ENCODE measurements around the gene GHRHR. TPM values are rescaled to one million over a fixed set of nuclear protein-coding genes. Genes with fewer than 3 reads are reported as not detected.

Gene GHRHR
- polyA plus RNA-seq, 1 donor from 2014 or later, result not detected

- H3K9ac ChIP-seq (ENCODE audit: low read length), result no peak overlapping the region
- H3K79me2 ChIP-seq (replicated peaks; ENCODE audit: insufficient read depth, low read length), result no peaks in the 10 kb centered on the region
- no peaks in the 10 kb centered on the region for H3K27me3 ChIP-seq (ENCODE audit: insufficient read depth, low read depth, low read length)
- no peaks in the 10 kb centered on the region for H4K20me1 ChIP-seq (ENCODE audit: insufficient read depth)
- no peak overlapping the region for H3K27ac ChIP-seq (ENCODE audit: low read length)
- H3K9me2 ChIP-seq (ENCODE audit: insufficient read depth, low read length), result no peaks in the 10 kb centered on the region
- no peak overlapping the region for H2AFZ ChIP-seq (ENCODE audit: low read depth, low read length)
- H3K4me3 ChIP-seq (ENCODE audit: low read length), result no peak overlapping the region
- no peak overlapping the region for H3K4me2 ChIP-seq (ENCODE audit: low read length)
- H3F3A ChIP-seq (ENCODE audit: insufficient read depth, low read length, poor library complexity, severe bottlenecking), result no peaks in the 10 kb centered on the region
- TF ChIP-seq POLR2AphosphoS5 (IDR thresholded peaks at IDR 0.05) (no peak), EP300 (conservative IDR thresholded peaks at IDR 0.05; ENCODE audit: poor library complexity, severe bottlenecking) (no peak), TAF1 (IDR thresholded peaks at IDR 0.05; ENCODE audit: low read depth) (no peak), CTCF (IDR thresholded peaks at IDR 0.05; ENCODE audit: poor library complexity, severe bottlenecking) (no peak), RAD21 (conservative IDR thresholded peaks at IDR 0.05) (no peak), REST (IDR thresholded peaks at IDR 0.05; ENCODE audit: borderline replicate concordance) (no peak)
- no peaks in the 10 kb centered on the region for H3K36me3 ChIP-seq (ENCODE audit: insufficient read depth, low read length)
- no peaks in the 10 kb centered on the region for H3K9me3 ChIP-seq (ENCODE audit: low read length)
Measured at GRCh38 chr7:30934225-30934624, 29.5 kb upstream of the GHRHR start.

- Histone ChIP-seq H3K27me3 (ENCODE audit: insufficient read depth, low read depth, low read length) (no peaks in the 10 kb centered on the region), H3K36me3 (ENCODE audit: insufficient read depth, low read length) (no peaks in the 10 kb centered on the region), H4K20me1 (ENCODE audit: insufficient read depth) (no peaks in the 10 kb centered on the region), H2AFZ (ENCODE audit: low read depth, low read length) (no peak overlapping the region), H3K4me2 (ENCODE audit: low read length) (no peak overlapping the region), H3K27ac (ENCODE audit: low read length) (no peak overlapping the region), H3K9me3 (ENCODE audit: low read length) (no peaks in the 10 kb centered on the region), H3K4me3 (ENCODE audit: low read length) (no peak overlapping the region), H3K9me2 (ENCODE audit: insufficient read depth, low read length) (no peaks in the 10 kb centered on the region), H3F3A (ENCODE audit: insufficient read depth, low read length, poor library complexity, severe bottlenecking) (no peaks in the 10 kb centered on the region), H3K9ac (ENCODE audit: low read length) (no peak overlapping the region), H3K79me2 (replicated peaks; ENCODE audit: insufficient read depth, low read length) (no peaks in the 10 kb centered on the region)
- TF ChIP-seq CTCF (IDR thresholded peaks at IDR 0.05; ENCODE audit: poor library complexity, severe bottlenecking) (no peak), EP300 (conservative IDR thresholded peaks at IDR 0.05; ENCODE audit: poor library complexity, severe bottlenecking) (no peak), MXI1 (conservative IDR thresholded peaks at IDR 0.05; ENCODE audit: poor library complexity, severe bottlenecking) (no peak), RAD21 (conservative IDR thresholded peaks at IDR 0.05) (no peak), SMC3 (conservative IDR thresholded peaks at IDR 0.05; ENCODE audit: poor library complexity) (no peak), EZH2 (IDR thresholded peaks at IDR 0.05; ENCODE audit: borderline replicate concordance, insufficient read depth, low read length, poor library complexity, severe bottlenecking) (no peak)
Measured at GRCh38 chr7:30934732-30935568, 28.8 kb upstream of the GHRHR start.

Measured in neural cell (in vitro differentiated cells).